Posterior vena cava (tissue), 2 donors: ENCODE results near the gene HAAO. TPM values are rescaled to one million over a fixed set of nuclear protein-coding genes. Genes with fewer than 3 reads are reported as not detected.
A peak's percentile ranks its signal among the peaks of the same experiment; 100 is the strongest.

ENCODE experiments used
- DNase-seq: peaks from one replicate; pipeline ENCODE4 v3.0.0-alpha.2; 2020; ENCODE audit warnings: low spot score
- intact Hi-C, 2 donors: fragments of 100-400 bp; cut with DNase I; formaldehyde crosslinking; loops; one replicate each; pipeline versions ENCODE4 v1.14.1 to v1.14.2; 2022 to 2023
- total RNA-seq, 2 donors: library from RNA; stranded (reverse); fragmentation: NEBNext Ultra II Directional; extraction: Animal tissue kit (Norgen Biotek cat#: 25700); gene quantifications; one replicate each; pipeline ENCODE4 v1.2.1, GENCODE V29; 2021
- donor health status: DM: yes; HTN: yes; CAD: no.
- donor health status: DM: yes; HTN: yes; CAD: no.

The HAAO gene
- total RNA-seq, 2 donors from 2014 or later = 5.1 to 15.0 TPM

GRCh38 chr2:42757981-42758740 is 34.2 kb downstream of the HAAO start:
- intact Hi-C loops = no loop called here
- no peak for DNase-seq

- DNase-seq = no peak
- intact Hi-C loops = no loop called here
Measured at GRCh38 chr2:42756966-42757513, 35.3 kb downstream of the HAAO start.

GRCh38 chr2:42756150-42756775 is 36.1 kb downstream of the HAAO start:
- intact Hi-C loops = no loop called here
- no peak for DNase-seq

- intact Hi-C loops = no loop called here
- peak; percentile 83 for DNase-seq
Measured at GRCh38 chr2:42755191-42755880, 37.0 kb downstream of the HAAO start.

- intact Hi-C loops = no loop called here
- peak; percentile 76 for DNase-seq
Measured at GRCh38 chr2:42754776-42755140, 37.6 kb downstream of the HAAO start.

- peak; percentile 78 for DNase-seq
- intact Hi-C loops = no loop called here
Measured at GRCh38 chr2:42754021-42754775, 38.2 kb downstream of the HAAO start.

- intact Hi-C loops = no loop called here
- DNase-seq = peak; percentile 58
Measured at GRCh38 chr2:42752816-42753813, 39.3 kb downstream of the HAAO start.

GRCh38 chr2:42752314-42752713 is 40.1 kb downstream of the HAAO start:
- no peak for DNase-seq
- intact Hi-C loops = no loop called here

GRCh38 chr2:42748840-42749239 is 43.5 kb downstream of the HAAO start:
- intact Hi-C loops = no loop called here
- DNase-seq = no peak

- intact Hi-C loops = no loop called here
- DNase-seq = no peak
Measured at GRCh38 chr2:42747422-42747821, 45.0 kb downstream of the HAAO start.

GRCh38 chr2:42744545-42745082 is 47.8 kb downstream of the HAAO start:
- DNase-seq = no peak
- intact Hi-C loops = no loop called here

GRCh38 chr2:42743659-42743990 is 48.8 kb downstream of the HAAO start:
- intact Hi-C loops = loop anchor here in 1 of 2 donors (2.0 kb wide), 1 partner anchor 63 kb away; no protein-coding TSS in a partner anchor
- DNase-seq = no peak

- no peak for DNase-seq
Measured at GRCh38 chr2:42742740-42743658, 49.4 kb downstream of the HAAO start.

GRCh38 chr2:42741140-42741539 is 51.2 kb downstream of the HAAO start:
- DNase-seq = no peak
- intact Hi-C loops = no loop called here

More at GRCh38 chr2:42742740-42743658, 49.4 kb downstream of the HAAO start:
- intact Hi-C loops = loop anchor here in 1 of 2 donors (2.0 kb wide), 1 partner anchor 62 kb away; no protein-coding TSS in a partner anchor

GRCh38 chr2:42736598-42737322 is 55.6 kb downstream of the HAAO start:
- intact Hi-C loops = no loop called here
- DNase-seq = no peak

- no peak for DNase-seq
- intact Hi-C loops = no loop called here
Measured at GRCh38 chr2:42733852-42734251, 58.5 kb downstream of the HAAO start.
